ENCODE results near the gene TACR1.

Gene TACR1

GRCh38 chr2:75192496-75192895 lies 6.8 kb downstream of the TACR1 start:
- TF ChIP-seq CTCF (conservative IDR thresholded peaks at IDR 0.05) = no peak

GRCh38 chr2:75190271-75190990 lies 8.9 kb downstream of the TACR1 start:
- H3K27ac ChIP-seq = no peak overlapping the region
- no peak for TF ChIP-seq CTCF (conservative IDR thresholded peaks at IDR 0.05)

More at GRCh38 chr2:75192496-75192895, 6.8 kb downstream of the TACR1 start:
- H3K27ac ChIP-seq = no peak overlapping the region

GRCh38 chr2:75186821-75187220 lies 12.5 kb downstream of the TACR1 start:
- no peak overlapping the region for H3K27ac ChIP-seq
- no peak for TF ChIP-seq CTCF (conservative IDR thresholded peaks at IDR 0.05)

GRCh38 chr2:75182606-75183005 lies 16.7 kb downstream of the TACR1 start:
- TF ChIP-seq CTCF (conservative IDR thresholded peaks at IDR 0.05) = no peak
- no peak overlapping the region for H3K27ac ChIP-seq

GRCh38 chr2:75180476-75180875 lies 18.8 kb downstream of the TACR1 start:
- H3K27ac ChIP-seq = no peak overlapping the region
- TF ChIP-seq CTCF (conservative IDR thresholded peaks at IDR 0.05) = no peak

- H3K27ac ChIP-seq = no peak overlapping the region
- TF ChIP-seq CTCF (conservative IDR thresholded peaks at IDR 0.05) = no peak
These were observed 21.9 kb downstream of the TACR1 start for GRCh38 chr2:75177427-75177826.

- TF ChIP-seq CTCF (conservative IDR thresholded peaks at IDR 0.05) = no peak
- H3K27ac ChIP-seq = no peak overlapping the region
These were observed 23.9 kb downstream of the TACR1 start for GRCh38 chr2:75175456-75175855.
